Measurements from ENCODE around the gene HDGFL2. TPM values are rescaled to one million over a fixed set of nuclear protein-coding genes. Genes with fewer than 3 reads are reported as not detected.
A peak's percentile ranks its signal among the peaks of the same experiment; 100 is the strongest.

Gene HDGFL2
- total RNA-seq, 3 donors from 2014 or later, result 33.0 to 34.1 (median 33.1) TPM

DNA sequence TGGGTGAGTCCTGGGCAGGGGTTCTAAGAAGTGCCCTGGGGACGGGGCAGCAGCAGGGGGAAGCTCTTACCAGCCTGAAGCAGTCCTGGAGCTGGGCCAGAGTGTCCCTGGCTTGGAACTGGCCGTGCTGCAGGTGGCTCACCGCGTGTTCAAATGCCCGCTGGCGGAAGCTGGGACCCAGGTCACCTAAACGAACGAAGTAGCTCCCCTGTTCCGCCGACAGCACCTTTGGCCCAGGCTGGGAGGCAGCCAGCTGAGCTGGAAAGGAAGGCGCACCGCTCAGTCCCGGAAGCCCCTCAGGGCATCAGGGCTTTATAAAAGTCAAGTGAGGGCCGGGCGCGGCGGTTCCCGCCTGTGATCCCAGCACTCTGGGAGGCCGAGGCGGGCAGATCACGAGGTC lies 36.6 kb downstream of the HDGFL2 start:
- TF ChIP-seq POLR2AphosphoS5 (IDR thresholded peaks at IDR 0.05), result no peak
- TF ChIP-seq POLR2A (IDR thresholded peaks at IDR 0.05), result no peak
- TF ChIP-seq, protein P1, sequence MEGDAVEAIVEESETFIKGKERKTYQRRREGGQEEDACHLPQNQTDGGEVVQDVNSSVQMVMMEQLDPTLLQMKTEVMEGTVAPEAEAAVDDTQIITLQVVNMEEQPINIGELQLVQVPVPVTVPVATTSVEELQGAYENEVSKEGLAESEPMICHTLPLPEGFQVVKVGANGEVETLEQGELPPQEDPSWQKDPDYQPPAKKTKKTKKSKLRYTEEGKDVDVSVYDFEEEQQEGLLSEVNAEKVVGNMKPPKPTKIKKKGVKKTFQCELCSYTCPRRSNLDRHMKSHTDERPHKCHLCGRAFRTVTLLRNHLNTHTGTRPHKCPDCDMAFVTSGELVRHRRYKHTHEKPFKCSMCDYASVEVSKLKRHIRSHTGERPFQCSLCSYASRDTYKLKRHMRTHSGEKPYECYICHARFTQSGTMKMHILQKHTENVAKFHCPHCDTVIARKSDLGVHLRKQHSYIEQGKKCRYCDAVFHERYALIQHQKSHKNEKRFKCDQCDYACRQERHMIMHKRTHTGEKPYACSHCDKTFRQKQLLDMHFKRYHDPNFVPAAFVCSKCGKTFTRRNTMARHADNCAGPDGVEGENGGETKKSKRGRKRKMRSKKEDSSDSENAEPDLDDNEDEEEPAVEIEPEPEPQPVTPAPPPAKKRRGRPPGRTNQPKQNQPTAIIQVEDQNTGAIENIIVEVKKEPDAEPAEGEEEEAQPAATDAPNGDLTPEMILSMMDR (IDR thresholded peaks at IDR 0.05), result no peak
- Histone ChIP-seq H3K36me3 (no peaks in the 10 kb centered on the region), H3K9me3 (no peaks in the 10 kb centered on the region), H3K4me3 (no peak overlapping the region), H3K27ac (peak overlapping the region in 1 of 2 donors; percentile 61), H3K4me1 (no peaks in the 10 kb centered on the region), H3K27me3 (no peaks in the 10 kb centered on the region)
- intact Hi-C loops (cut with DNase I; ENCODE audit: low total_unique reads), result no loop called here
- no peak for DNase-seq (ENCODE audit: low spot score in 2 of 2)

DNA sequence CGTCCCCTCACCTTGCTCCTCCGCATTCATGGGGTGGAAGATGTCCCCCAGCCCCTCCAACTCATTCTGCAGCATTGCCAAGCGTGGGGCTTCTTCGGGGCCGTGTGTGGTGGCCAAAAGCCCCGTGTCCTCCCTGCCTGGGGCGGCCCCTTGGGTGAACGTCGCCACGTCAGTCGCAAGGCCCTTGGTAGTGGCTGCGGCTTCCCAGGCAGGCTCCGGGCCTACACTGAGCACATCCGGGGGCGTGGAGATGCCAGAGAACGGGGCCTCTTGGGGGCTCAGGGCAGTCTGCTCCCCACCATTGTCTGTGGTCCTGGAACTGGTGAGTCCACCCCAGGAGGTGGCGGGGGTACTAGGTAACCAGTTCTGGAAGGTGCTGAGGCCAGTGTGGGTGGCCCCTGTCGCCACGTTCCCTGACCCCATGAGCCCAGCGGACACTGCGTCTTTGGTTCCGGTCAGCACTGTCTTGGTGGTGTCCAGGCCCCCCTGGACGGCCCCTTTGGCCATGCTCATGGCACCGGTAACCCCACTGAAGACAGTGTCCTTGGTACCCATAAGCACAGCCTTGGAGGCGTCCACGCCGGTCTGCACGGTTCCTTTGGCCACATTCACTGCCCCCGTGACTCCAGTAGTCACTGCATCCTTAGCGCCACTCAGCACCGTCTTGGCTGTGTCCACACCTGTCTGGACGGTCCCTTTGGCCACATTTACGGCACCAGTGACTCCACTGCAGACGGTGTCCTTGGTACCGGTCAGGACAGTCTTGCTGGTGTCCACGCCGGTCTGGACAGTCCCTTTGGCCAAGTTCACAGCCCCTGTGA lies 38.5 kb downstream of the HDGFL2 start:
- Histone ChIP-seq H3K4me1 (no peaks in the 10 kb centered on the region), H3K9me3 (no peaks in the 10 kb centered on the region), H3K36me3 (no peaks in the 10 kb centered on the region), H3K27me3 (no peaks in the 10 kb centered on the region), H3K27ac (no peak overlapping the region), H3K4me3 (no peak overlapping the region)
- no peak for DNase-seq (ENCODE audit: low spot score in 2 of 2)
- TF ChIP-seq, protein P1 (IDR thresholded peaks at IDR 0.05), result no peak
- TF ChIP-seq POLR2A (IDR thresholded peaks at IDR 0.05), result no peak
- no peak for TF ChIP-seq POLR2AphosphoS5 (IDR thresholded peaks at IDR 0.05)
- intact Hi-C loops (cut with DNase I; ENCODE audit: low total_unique reads), result no loop called here

DNA sequence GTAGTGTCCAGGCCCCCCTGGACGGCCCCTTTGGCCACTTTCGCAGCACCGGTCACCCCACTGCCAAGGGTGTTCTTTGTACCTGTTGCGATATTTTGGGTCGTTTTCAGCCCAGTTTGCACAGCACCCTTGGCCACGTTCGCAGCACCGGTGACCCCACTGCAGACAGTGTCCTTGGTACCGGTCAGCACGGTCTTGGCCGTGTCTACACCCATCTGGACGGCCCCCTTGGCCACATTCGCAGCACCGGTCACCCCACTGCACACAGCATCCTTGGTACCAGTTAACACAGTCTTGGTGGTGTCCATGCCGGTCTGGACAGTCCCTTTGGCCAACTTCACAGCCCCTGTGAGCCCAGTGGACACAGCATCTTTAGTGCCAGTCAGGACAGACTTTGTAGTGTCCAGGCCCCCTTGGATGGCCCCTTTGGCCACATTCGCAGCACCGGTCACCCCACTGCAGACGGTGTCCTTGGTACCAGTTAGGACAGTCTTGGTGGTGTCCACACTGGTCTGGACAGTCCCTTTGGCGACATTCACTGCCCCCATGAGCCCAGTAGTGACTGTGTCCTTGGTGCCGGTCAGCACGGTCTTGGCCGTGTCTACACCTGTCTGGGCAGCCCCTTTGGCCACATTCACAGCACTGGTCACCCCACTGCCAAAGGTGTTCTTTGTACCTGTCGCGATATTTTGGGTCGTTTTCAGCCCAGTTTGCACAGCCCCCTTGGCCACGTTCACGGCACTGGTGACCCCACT lies 39.4 kb downstream of the HDGFL2 start:
- intact Hi-C loops (cut with DNase I; ENCODE audit: low total_unique reads), result no loop called here

DNA sequence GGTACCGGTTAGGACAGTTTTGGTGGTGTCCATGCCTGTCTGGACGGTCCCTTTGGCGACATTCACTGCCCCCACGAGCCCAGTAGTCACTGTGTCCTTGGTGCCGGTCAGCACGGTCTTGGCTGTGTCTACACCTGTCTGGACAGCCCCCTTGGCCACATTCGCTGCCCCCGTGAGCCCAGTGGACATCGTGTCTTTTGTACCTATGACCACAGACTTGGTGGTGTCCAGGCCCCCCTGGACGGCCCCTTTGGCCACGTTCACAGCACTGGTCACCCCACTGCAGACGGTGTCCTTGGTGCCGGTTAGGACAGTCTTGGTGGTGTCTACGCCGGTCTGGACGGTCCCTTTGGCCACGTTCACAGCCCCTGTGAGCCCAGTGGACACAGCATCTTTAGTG lies 40.0 kb downstream of the HDGFL2 start:
- Histone ChIP-seq H3K4me3 (no peak overlapping the region), H3K36me3 (no peaks in the 10 kb centered on the region), H3K27ac (no peak overlapping the region), H3K4me1 (no peaks in the 10 kb centered on the region), H3K27me3 (no peaks in the 10 kb centered on the region), H3K9me3 (no peaks in the 10 kb centered on the region)
- no peak for DNase-seq (ENCODE audit: low spot score in 2 of 2)
- TF ChIP-seq POLR2AphosphoS5 (IDR thresholded peaks at IDR 0.05), result no peak
- TF ChIP-seq, protein P1 (IDR thresholded peaks at IDR 0.05), result no peak
- no peak for TF ChIP-seq POLR2A (IDR thresholded peaks at IDR 0.05)
- intact Hi-C loops (cut with DNase I; ENCODE audit: low total_unique reads), result no loop called here

More for the DNA sequence above, 39.4 kb downstream of the HDGFL2 start:
- Histone ChIP-seq H3K27ac (no peak overlapping the region), H3K4me1 (no peaks in the 10 kb centered on the region), H3K27me3 (no peaks in the 10 kb centered on the region), H3K36me3 (no peaks in the 10 kb centered on the region), H3K9me3 (no peaks in the 10 kb centered on the region), H3K4me3 (no peak overlapping the region)
- TF ChIP-seq, protein P1 (IDR thresholded peaks at IDR 0.05), result no peak
- TF ChIP-seq POLR2AphosphoS5 (IDR thresholded peaks at IDR 0.05) (no peak), POLR2A (IDR thresholded peaks at IDR 0.05) (no peak)
- DNase-seq (ENCODE audit: low spot score in 2 of 2), result no peak

DNA sequence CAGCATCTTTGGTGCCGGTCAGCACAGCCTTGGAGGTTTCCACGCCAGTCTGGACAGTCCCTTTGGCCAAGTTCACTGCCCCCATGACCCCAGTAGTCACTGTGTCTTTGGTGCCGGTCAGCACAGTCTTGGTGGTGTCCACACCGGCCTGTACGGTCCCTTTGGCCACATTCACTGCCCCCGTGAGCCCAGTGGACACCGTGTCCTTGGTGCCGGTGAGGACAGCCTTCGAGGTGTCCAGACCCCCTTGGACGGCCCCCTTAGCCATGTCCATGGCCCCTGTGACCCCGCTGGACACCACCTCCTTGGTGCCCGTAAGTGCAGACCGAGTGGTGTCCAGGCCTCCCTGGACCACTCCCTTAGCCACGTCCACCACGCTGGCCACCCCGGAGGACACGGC lies 41.2 kb downstream of the HDGFL2 start:
- TF ChIP-seq, protein P1 (IDR thresholded peaks at IDR 0.05), result no peak
- TF ChIP-seq POLR2AphosphoS5 (IDR thresholded peaks at IDR 0.05), result no peak
- no peak for DNase-seq (ENCODE audit: low spot score in 2 of 2)
- no peaks in the 10 kb centered on the region for H3K27me3 ChIP-seq
- H3K9me3 ChIP-seq, result no peaks in the 10 kb centered on the region
- no peak overlapping the region for H3K27ac ChIP-seq
- no peak overlapping the region for H3K4me3 ChIP-seq
- H3K4me1 ChIP-seq, result no peaks in the 10 kb centered on the region
- intact Hi-C loops (cut with DNase I; ENCODE audit: low total_unique reads), result no loop called here
- no peaks in the 10 kb centered on the region for H3K36me3 ChIP-seq

Data from breast epithelium (tissue), 4 donors.